HepG2 (cell line): ENCODE measurements around the gene LTB4R. TPM values are rescaled to one million over a fixed set of nuclear protein-coding genes. Genes with fewer than 3 reads are reported as not detected.
A peak's percentile ranks its signal among the peaks of the same experiment; 100 is the strongest.

Source experiments
- DNMT3B ChIP-seq: conservative IDR thresholded peaks from 2 replicates; pipeline ENCODE4 v1.6.1; 2016; ENCODE audit warnings: missing biosample characterization, control low read depth
- HNF4G ChIP-seq, 2 experiments: sonication (generic) in 1 of 2; formaldehyde crosslinking in 1 of 2; IDR thresholded peaks; 2 replicates each; pipeline versions ENCODE4 v1.4.0 to v1.6.1; 2011 to 2020; ENCODE audit warnings: borderline replicate concordance in 2 of 2, low read depth in 2 of 2, mild to moderate bottlenecking in 2 of 2, low read length in 1 of 2, missing genetic modification reagents in 1 of 2, moderate library complexity in 1 of 2
- JUND ChIP-seq: sonication (generic); formaldehyde crosslinking; IDR thresholded peaks from 2 replicates; pipeline ENCODE4 v1.8.0; 2022; ENCODE audit warnings: mild to moderate bottlenecking, missing genetic modification reagents
- SALL1 ChIP-seq: sonication (generic); formaldehyde crosslinking; IDR thresholded peaks from 2 replicates; pipeline ENCODE4 v1.8.0; 2022; ENCODE audit warnings: mild to moderate bottlenecking, missing genetic modification reagents
- ZNF367 ChIP-seq: sonication (generic); formaldehyde crosslinking; IDR thresholded peaks from 2 replicates; pipeline ENCODE4 v1.4.0; 2020; ENCODE audit warnings: missing genetic modification reagents, borderline replicate concordance
- ZNF556 ChIP-seq: sonication (generic); formaldehyde crosslinking; IDR thresholded peaks from 2 replicates; pipeline ENCODE4 v1.4.0; 2020; ENCODE audit warnings: mild to moderate bottlenecking, missing genetic modification reagents, borderline replicate concordance
- ZNF629 ChIP-seq: sonication (generic); formaldehyde crosslinking; conservative IDR thresholded peaks from 2 replicates; pipeline ENCODE4 v1.5.0; 2020; ENCODE audit warnings: missing genetic modification reagents
- ZNF839 ChIP-seq: sonication (generic); formaldehyde crosslinking; IDR thresholded peaks from 2 replicates; pipeline ENCODE4 v1.4.0; 2020; ENCODE audit warnings: missing genetic modification reagents, mild to moderate bottlenecking, borderline replicate concordance
- ZNF879 ChIP-seq: sonication (generic); formaldehyde crosslinking; IDR thresholded peaks from 2 replicates; pipeline ENCODE4 v1.8.1; 2023; ENCODE audit warnings: missing genetic modification reagents
- polyA plus RNA-seq, 8 experiments: library from polyadenylated mRNA; depleted of rRNA in 3 of 8; stranded (reverse) in 7 of 8; unstranded in 1 of 8; fragments of >200 nt; fragmentation: Illumina TruSeq in 4 of 8; extraction: Trizol in 4 of 8; gene quantifications; 2 replicates each; pipeline versions ENCODE4 v1.2.1 to v1.2.3, GENCODE V29; 2011 to 2016; ENCODE audit warnings: low read depth in 4 of 8, missing spikeins in 1 of 8, mixed read lengths in 1 of 8; ENCODE audit not compliant: insufficient read depth in 1 of 8
- total RNA-seq, 5 experiments: library from RNA; depleted of rRNA; stranded (reverse); fragments of >200 nt; fragmentation: Illumina TruSeq; extraction: Trizol; gene quantifications; 2 replicates each; pipeline ENCODE4 v1.2.3, GENCODE V29; 2016; ENCODE audit warnings: low read depth in 1 of 5
- TF ChIP-seq, protein P1 (sequence below): sonication (generic); formaldehyde crosslinking; IDR thresholded peaks from 2 replicates; pipeline ENCODE4 v1.5.0; 2020; ENCODE audit warnings: mild to moderate bottlenecking, missing genetic modification reagents, borderline replicate concordance
- TF ChIP-seq, protein P2 (sequence below): sonication (generic); formaldehyde crosslinking; IDR thresholded peaks from one replicate; pipeline ENCODE4 v1.5.1; 2020; ENCODE audit warnings: mild to moderate bottlenecking, missing genetic modification reagents; ENCODE audit errors: not compliant biosample characterization

The LTB4R gene
- total and polyA plus RNA-seq, 2 of the 13 experiments (the other 11 are each of a cell fraction or from before 2014, with no cell fraction given): 3.2 to 8.2 TPM

DNA sequence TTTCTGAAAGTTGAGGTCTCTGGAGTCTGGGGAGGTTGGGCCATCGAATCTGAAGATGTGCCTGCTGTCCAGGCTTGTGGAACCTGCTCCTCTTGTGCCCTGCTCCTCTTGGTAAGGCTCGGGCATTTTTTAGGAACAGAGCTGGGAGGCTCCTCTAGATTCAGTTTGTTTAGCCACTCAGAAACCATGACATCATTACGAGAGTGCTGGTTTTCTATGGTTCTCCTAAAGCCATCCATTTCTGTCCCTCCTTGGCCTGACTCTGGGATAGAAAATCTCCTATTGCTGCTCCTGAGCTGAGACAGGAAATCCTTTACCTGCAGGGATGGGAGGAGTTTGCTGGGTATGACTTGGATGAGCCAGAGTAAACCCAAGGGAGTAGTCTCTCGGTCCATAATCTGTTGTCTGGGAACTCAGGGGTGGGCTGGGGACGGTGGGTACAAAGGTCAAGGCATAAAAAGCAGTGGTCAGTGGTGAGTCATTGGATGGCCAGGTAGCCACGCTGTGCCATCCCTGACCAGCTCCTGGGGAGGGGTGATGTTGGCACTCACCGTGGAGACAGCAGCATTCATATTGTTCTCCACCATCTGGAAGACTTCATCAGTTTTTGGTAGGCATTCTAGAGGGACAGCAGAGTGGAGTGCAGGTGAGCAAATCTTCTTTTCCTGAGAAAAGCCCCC, 26.0 kb downstream of the LTB4R start (continued):
- TF ChIP-seq, protein P1, sequence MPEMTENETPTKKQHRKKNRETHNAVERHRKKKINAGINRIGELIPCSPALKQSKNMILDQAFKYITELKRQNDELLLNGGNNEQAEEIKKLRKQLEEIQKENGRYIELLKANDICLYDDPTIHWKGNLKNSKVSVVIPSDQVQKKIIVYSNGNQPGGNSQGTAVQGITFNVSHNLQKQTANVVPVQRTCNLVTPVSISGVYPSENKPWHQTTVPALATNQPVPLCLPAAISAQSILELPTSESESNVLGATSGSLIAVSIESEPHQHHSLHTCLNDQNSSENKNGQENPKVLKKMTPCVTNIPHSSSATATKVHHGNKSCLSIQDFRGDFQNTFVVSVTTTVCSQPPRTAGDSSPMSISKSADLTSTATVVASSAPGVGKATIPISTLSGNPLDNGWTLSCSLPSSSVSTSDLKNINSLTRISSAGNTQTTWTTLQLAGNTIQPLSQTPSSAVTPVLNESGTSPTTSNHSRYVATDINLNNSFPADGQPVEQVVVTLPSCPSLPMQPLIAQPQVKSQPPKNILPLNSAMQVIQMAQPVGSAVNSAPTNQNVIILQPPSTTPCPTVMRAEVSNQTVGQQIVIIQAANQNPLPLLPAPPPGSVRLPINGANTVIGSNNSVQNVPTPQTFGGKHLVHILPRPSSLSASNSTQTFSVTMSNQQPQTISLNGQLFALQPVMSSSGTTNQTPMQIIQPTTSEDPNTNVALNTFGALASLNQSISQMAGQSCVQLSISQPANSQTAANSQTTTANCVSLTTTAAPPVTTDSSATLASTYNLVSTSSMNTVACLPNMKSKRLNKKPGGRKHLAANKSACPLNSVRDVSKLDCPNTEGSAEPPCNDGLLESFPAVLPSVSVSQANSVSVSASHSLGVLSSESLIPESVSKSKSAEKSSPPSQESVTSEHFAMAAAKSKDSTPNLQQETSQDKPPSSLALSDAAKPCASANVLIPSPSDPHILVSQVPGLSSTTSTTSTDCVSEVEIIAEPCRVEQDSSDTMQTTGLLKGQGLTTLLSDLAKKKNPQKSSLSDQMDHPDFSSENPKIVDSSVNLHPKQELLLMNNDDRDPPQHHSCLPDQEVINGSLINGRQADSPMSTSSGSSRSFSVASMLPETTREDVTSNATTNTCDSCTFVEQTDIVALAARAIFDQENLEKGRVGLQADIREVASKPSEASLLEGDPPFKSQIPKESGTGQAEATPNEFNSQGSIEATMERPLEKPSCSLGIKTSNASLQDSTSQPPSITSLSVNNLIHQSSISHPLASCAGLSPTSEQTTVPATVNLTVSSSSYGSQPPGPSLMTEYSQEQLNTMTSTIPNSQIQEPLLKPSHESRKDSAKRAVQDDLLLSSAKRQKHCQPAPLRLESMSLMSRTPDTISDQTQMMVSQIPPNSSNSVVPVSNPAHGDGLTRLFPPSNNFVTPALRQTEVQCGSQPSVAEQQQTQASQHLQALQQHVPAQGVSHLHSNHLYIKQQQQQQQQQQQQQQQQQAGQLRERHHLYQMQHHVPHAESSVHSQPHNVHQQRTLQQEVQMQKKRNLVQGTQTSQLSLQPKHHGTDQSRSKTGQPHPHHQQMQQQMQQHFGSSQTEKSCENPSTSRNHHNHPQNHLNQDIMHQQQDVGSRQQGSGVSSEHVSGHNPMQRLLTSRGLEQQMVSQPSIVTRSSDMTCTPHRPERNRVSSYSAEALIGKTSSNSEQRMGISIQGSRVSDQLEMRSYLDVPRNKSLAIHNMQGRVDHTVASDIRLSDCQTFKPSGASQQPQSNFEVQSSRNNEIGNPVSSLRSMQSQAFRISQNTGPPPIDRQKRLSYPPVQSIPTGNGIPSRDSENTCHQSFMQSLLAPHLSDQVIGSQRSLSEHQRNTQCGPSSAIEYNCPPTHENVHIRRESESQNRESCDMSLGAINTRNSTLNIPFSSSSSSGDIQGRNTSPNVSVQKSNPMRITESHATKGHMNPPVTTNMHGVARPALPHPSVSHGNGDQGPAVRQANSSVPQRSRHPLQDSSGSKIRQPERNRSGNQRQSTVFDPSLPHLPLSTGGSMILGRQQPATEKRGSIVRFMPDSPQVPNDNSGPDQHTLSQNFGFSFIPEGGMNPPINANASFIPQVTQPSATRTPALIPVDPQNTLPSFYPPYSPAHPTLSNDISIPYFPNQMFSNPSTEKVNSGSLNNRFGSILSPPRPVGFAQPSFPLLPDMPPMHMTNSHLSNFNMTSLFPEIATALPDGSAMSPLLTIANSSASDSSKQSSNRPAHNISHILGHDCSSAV (CRISPR knock-in tag): no peak
- TF ChIP-seq HNF4G (IDR thresholded peaks at IDR 0.05; ENCODE audit: borderline replicate concordance, low read depth, low read length) (peak; percentile 27; the same call in 1 of the 2 replicates), HNF4G (CRISPR knock-in tag; IDR thresholded peaks at IDR 0.05; ENCODE audit: borderline replicate concordance, low read depth) (no peak), ZNF629 (CRISPR knock-in tag) (no peak), DNMT3B (CRISPR knock-in tag) (peak; percentile 75; the same call in 1 of the 2 replicates), SALL1 (CRISPR knock-in tag) (0 out of 2 replicates have a peak, but pooled peaks have one; percentile 6), ZNF556 (CRISPR knock-in tag) (no peak), ZNF879 (CRISPR knock-in tag) (no peak), JUND (peak; percentile 21; the same call in 1 of the 2 replicates), ZNF839 (CRISPR knock-in tag) (0 out of 2 replicates have a peak, but pooled peaks have one; percentile 54), ZNF367 (CRISPR knock-in tag) (no peak)
- TF ChIP-seq, protein P2, sequence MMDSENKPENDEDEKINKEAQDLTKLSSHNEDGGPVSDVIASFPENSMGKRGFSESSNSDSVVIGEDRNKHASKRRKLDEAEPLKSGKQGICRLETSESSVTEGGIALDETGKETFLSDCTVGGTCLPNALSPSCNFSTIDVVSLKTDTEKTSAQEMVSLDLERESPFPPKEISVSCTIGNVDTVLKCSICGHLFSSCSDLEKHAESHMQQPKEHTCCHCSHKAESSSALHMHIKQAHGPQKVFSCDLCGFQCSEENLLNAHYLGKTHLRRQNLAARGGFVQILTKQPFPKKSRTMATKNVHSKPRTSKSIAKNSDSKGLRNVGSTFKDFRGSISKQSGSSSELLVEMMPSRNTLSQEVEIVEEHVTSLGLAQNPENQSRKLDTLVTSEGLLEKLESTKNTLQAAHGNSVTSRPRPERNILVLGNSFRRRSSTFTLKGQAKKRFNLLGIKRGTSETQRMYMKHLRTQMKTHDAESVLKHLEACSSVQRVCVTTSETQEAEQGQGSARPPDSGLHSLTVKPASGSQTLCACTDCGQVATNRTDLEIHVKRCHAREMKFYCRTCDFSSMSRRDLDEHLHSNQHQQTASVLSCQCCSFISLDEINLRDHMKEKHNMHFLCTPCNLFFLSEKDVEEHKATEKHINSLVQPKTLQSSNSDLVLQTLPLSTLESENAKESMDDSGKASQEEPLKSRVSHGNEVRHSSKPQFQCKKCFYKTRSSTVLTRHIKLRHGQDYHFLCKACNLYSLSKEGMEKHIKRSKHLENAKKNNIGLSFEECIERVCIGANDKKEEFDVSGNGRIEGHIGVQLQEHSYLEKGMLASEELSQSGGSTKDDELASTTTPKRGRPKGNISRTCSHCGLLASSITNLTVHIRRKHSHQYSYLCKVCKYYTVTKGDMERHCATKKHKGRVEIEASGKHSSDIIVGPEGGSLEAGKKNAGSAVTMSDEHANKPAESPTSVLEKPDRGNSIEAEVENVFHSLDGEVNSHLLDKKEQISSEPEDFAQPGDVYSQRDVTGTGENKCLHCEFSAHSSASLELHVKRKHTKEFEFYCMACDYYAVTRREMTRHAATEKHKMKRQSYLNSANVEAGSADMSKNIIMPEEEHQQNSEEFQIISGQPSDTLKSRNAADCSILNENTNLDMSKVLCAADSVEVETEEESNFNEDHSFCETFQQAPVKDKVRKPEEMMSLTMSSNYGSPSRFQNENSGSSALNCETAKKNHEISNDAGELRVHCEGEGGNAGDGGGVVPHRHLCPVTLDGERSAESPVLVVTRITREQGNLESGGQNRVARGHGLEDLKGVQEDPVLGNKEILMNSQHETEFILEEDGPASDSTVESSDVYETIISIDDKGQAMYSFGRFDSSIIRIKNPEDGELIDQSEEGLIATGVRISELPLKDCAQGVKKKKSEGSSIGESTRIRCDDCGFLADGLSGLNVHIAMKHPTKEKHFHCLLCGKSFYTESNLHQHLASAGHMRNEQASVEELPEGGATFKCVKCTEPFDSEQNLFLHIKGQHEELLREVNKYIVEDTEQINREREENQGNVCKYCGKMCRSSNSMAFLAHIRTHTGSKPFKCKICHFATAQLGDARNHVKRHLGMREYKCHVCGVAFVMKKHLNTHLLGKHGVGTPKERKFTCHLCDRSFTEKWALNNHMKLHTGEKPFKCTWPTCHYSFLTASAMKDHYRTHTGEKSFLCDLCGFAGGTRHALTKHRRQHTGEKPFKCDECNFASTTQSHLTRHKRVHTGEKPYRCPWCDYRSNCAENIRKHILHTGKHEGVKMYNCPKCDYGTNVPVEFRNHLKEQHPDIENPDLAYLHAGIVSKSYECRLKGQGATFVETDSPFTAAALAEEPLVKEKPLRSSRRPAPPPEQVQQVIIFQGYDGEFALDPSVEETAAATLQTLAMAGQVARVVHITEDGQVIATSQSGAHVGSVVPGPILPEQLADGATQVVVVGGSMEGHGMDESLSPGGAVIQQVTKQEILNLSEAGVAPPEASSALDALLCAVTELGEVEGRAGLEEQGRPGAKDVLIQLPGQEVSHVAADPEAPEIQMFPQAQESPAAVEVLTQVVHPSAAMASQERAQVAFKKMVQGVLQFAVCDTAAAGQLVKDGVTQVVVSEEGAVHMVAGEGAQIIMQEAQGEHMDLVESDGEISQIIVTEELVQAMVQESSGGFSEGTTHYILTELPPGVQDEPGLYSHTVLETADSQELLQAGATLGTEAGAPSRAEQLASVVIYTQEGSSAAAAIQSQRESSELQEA: no peak
